Colonic mucosa (tissue), 4 donors: Measurements from ENCODE around the gene TLR5. TPM values are rescaled to one million over a fixed set of nuclear protein-coding genes. Genes with fewer than 3 reads are reported as not detected.

Experiments used
- DNase-seq: peaks from one replicate; pipeline ENCODE4 v3.0.0-alpha.2; 2020
- H3K27ac ChIP-seq: fragments of 200-600 bp; one replicate; pipeline ENCODE4 v1.8.0; 2021
- H3K27me3 ChIP-seq: fragments of 200-600 bp; one replicate; pipeline ENCODE4 v1.8.0; 2021
- H3K36me3 ChIP-seq: fragments of 200-600 bp; one replicate; pipeline ENCODE4 v1.8.0; 2021
- H3K4me1 ChIP-seq: fragments of 200-600 bp; one replicate; pipeline ENCODE4 v1.8.0; 2021; ENCODE audit warnings: mild to moderate bottlenecking
- H3K4me3 ChIP-seq: fragments of 200-600 bp; one replicate; pipeline ENCODE4 v1.8.0; 2021
- H3K9ac ChIP-seq, 2 donors: one replicate each; pipeline ENCODE4 v1.7.0; 2013; ENCODE audit warnings: control low read depth in 2 of 2, low read depth in 2 of 2, low read length in 2 of 2
- H3K9me3 ChIP-seq: fragments of 200-600 bp; one replicate; pipeline ENCODE4 v1.8.0; 2021
- CTCF ChIP-seq: fragments of 200-600 bp; IDR thresholded peaks from one replicate; pipeline ENCODE4 v1.8.0; 2022; ENCODE audit warnings: antibody characterized with exemption, mild to moderate bottlenecking
- intact Hi-C: fragments of 100-400 bp; cut with DNase I; formaldehyde crosslinking; loops from one replicate; pipeline ENCODE4 v1.14.1; 2022
- total RNA-seq, 2 donors: library from RNA; stranded (reverse); fragmentation: NEBNext Ultra II Directional in 1 of 2; extraction: Animal tissue kit (Norgen Biotek cat#: 25700) in 1 of 2; gene quantifications; one replicate each; pipeline ENCODE4 v1.2.1, GENCODE V29; 2021
- donor health status: healthy.
- donor health status: DM: no; HTN: no; CAD: no.
- donor health status: DM: no; HTN: no; CAD: no.

Gene TLR5
- total RNA-seq, 2 donors from 2014 or later, result 1.7 to 3.0 TPM

DNA sequence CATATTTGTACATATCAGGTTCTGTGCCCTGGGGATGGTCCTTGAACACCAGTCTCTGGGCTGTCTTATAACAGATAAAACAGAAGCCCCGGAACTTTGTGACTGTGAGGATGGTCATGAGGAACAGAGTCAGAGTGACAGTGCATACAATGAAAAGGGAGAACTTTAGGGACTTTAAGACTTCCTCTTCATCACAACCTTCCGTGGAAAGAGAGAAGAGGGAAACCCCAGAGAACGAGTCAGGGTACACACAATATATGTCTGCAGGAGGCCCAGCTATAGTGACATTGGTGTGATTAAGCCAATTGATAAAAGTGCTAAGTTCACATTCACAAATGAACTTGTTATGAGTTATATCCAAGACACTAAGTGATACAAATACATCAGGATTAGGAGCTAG, 32.1 kb downstream of the TLR5 start:
- Histone ChIP-seq H3K9me3 (no peaks in the 10 kb centered on the region), H3K36me3 (no peaks in the 10 kb centered on the region), H3K27ac (no peak overlapping the region), H3K9ac (no peak overlapping the region), H3K4me3 (no peak overlapping the region), H3K27me3 (no peaks in the 10 kb centered on the region), H3K4me1 (no peaks in the 10 kb centered on the region)
- intact Hi-C loops, result no loop called here
- DNase-seq, result no peak
- no peak for TF ChIP-seq CTCF

DNA sequence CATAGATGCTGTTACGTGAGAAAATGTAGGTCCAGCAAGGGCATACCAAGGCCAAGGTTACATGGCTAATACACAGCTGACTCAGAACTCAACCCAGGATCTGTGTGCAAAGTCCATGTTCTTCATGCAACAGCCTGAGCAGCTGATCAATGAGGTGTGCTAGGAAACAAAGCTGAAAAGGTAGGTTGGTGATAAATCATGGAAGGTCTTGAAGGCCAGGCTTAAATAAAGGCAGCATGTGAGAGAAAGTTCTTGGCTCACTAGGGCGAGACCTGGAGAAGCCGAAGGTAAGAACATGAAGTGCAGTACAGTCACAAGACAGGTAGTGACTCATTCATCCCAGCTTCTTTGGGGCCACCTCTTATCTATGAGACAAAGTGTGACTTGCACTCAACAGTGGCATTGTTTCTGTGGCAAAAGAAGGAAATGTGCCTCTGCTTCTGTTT, 33.4 kb downstream of the TLR5 start:
- TF ChIP-seq CTCF, result no peak
- no peak for DNase-seq
- no peaks in the 10 kb centered on the region for H3K9me3 ChIP-seq
- H3K27me3 ChIP-seq, result no peaks in the 10 kb centered on the region
- H3K4me3 ChIP-seq, result no peak overlapping the region
- H3K4me1 ChIP-seq, result no peaks in the 10 kb centered on the region
- no peak overlapping the region for H3K9ac ChIP-seq
- H3K27ac ChIP-seq, result no peak overlapping the region
- no peaks in the 10 kb centered on the region for H3K36me3 ChIP-seq
- intact Hi-C loops, result no loop called here

- intact Hi-C loops, result no loop called here
- no peak for DNase-seq
- H3K27me3 ChIP-seq, result no peaks in the 10 kb centered on the region
- no peaks in the 10 kb centered on the region for H3K9me3 ChIP-seq
- H3K36me3 ChIP-seq, result no peaks in the 10 kb centered on the region
- no peak for TF ChIP-seq CTCF
- no peak overlapping the region for H3K9ac ChIP-seq
- H3K4me1 ChIP-seq, result no peaks in the 10 kb centered on the region
- H3K4me3 ChIP-seq, result no peak overlapping the region
- H3K27ac ChIP-seq, result no peak overlapping the region
These were observed 36.2 kb downstream of the TLR5 start for GRCh38 chr1:223106856-223107255.

GRCh38 chr1:223105568-223105967, 37.5 kb downstream of the TLR5 start:
- no peak for DNase-seq
- intact Hi-C loops, result no loop called here
- Histone ChIP-seq H3K27me3 (no peaks in the 10 kb centered on the region), H3K4me1 (no peaks in the 10 kb centered on the region), H3K36me3 (no peaks in the 10 kb centered on the region), H3K4me3 (no peak overlapping the region), H3K9ac (no peak overlapping the region), H3K9me3 (no peaks in the 10 kb centered on the region), H3K27ac (no peak overlapping the region)
- TF ChIP-seq CTCF, result no peak

DNA sequence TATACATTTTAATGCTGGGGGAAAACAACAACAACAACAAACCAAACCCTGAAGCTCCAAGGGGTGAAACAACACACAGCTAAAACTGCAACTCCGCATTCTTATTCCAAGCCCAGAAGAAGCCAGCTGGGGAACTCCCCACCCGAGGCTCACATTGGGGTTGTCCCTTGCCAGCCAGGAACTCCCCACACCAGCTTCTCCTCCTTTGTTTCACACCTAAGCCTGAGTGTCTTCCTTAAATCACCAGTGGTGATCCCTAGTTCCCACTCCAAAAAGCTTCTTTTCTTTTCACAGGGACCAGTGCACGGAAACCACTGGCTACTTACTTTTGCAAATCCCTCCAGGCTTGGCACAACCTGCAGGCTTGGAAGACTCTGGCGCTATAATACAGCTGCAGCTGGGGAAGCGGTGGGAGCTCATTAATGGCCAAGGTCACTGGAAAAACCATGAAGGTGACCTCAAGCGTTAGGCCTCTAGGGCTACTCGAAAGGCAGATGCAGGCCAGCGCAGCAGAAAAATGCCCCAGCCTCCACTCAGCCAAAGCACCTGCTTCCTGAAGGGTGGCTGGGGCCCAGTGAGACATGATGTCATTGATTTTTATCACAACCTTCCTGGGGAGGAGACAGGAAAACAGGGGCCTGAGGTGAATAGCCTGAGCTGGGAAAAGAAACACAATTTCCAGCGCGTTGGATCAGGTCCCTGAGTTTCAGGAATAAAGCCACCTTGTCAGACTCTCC, 40.1 kb downstream of the TLR5 start:
- no peaks in the 10 kb centered on the region for H3K9me3 ChIP-seq
- H3K4me1 ChIP-seq, result no peaks in the 10 kb centered on the region
- no peaks in the 10 kb centered on the region for H3K36me3 ChIP-seq
- intact Hi-C loops, result no loop called here
- H3K4me3 ChIP-seq, result no peak overlapping the region
- no peak overlapping the region for H3K9ac ChIP-seq
- DNase-seq, result no peak
- H3K27me3 ChIP-seq, result no peaks in the 10 kb centered on the region
- no peak overlapping the region for H3K27ac ChIP-seq
- TF ChIP-seq CTCF, result no peak
